Activated CD4-positive, alpha-beta memory T cell treated with anti-CD3 and anti-CD28 coated beads for 36 hours (primary cell): ENCODE measurements around the gene HS3ST4. TPM values are rescaled to one million over a fixed set of nuclear protein-coding genes. Genes with fewer than 3 reads are reported as not detected.

Experiments
- CTCF ChIA-PET: fragments of 350-600 bp; sonication (Branson Sonifier 250); formaldehyde crosslinking; loops from one replicate; lab custom pipeline; 2021; ENCODE audit warnings: antibody characterized with exemption, inconsistent platforms; lab: Charles Lee
- POLR2A ChIA-PET: fragments of 350-600 bp; sonication (Branson Sonifier 250); formaldehyde crosslinking; loops from one replicate; lab custom pipeline; 2021; ENCODE audit warnings: antibody characterized with exemption; lab: Charles Lee
- DNase-seq: peaks from one replicate; pipeline ENCODE4 v3.0.0-alpha.2; 2020
- H3K27ac Mint-ChIP-seq: one replicate; pipeline ENCODE4 v1.8.0; 2021; ENCODE audit warnings: mixed read lengths
- H3K27me3 Mint-ChIP-seq: one replicate; pipeline ENCODE4 v1.8.0; 2021; ENCODE audit warnings: mixed read lengths
- H3K36me3 Mint-ChIP-seq: one replicate; pipeline ENCODE4 v1.8.0; 2021; ENCODE audit warnings: mixed read lengths
- H3K4me1 Mint-ChIP-seq: one replicate; pipeline ENCODE4 v1.8.0; 2021; ENCODE audit warnings: low read depth, mixed read lengths
- H3K4me3 Mint-ChIP-seq: one replicate; pipeline ENCODE4 v1.8.0; 2021; ENCODE audit warnings: mild to moderate bottlenecking, mixed read lengths
- H3K9me3 Mint-ChIP-seq: one replicate; pipeline ENCODE4 v1.8.0; 2021; ENCODE audit warnings: mixed read lengths
- intact Hi-C: fragments of 100-400 bp; cut with micrococcal nuclease; formaldehyde crosslinking; loops from one replicate; pipeline ENCODE4 v1.15.1; 2023
- total RNA-seq, 2 experiments: library from RNA; stranded (reverse); gene quantifications; one replicate each; pipeline ENCODE4 v1.2.3, GENCODE V29; 2021

The HS3ST4 gene
- total RNA-seq, 2 experiments from 2014 or later, result not detected

GRCh38 chr16:25922438-25922837 is 230.7 kb downstream of the HS3ST4 start:
- H3K9me3 Mint-ChIP-seq, result no peaks in the 10 kb centered on the region
- POLR2A ChIA-PET, result no interaction called here
- intact Hi-C loops, result no loop called here
- no peak overlapping the region for H3K4me3 Mint-ChIP-seq
- no peak overlapping the region for H3K27ac Mint-ChIP-seq
- CTCF ChIA-PET, result no interaction called here
- H3K36me3 Mint-ChIP-seq, result no peaks in the 10 kb centered on the region
- H3K4me1 Mint-ChIP-seq, result no peaks in the 10 kb centered on the region
- peaks cover 6% of the 10 kb centered on the region for H3K27me3 Mint-ChIP-seq
- no peak for DNase-seq

DNA sequence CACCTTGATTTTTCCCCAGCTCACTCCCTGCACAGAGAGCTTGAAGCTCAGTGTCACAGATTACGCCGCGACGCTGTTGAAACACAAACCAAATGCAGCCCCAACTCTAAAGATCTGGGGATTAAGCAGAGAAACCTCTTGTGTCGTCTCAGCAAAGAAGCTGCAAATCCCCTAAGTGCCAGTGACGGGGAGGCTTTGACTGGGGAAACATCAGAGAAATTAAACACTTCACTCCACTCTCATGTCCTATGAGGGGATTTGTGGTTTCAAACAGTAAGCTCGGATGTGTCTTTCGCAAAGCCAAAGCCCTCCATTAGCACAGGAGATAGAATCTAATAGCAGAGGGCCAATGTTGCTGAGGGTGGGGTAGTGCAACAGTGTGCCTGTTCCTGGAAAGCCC is 233.7 kb downstream of the HS3ST4 start:
- Mint-ChIP-seq H3K36me3 (no peaks in the 10 kb centered on the region), H3K4me1 (no peaks in the 10 kb centered on the region), H3K27ac (no peak overlapping the region), H3K9me3 (peaks cover 6% of the 10 kb centered on the region), H3K4me3 (no peak overlapping the region), H3K27me3 (peaks cover 8% of the 10 kb centered on the region)
- CTCF ChIA-PET, result no interaction called here
- POLR2A ChIA-PET, result no interaction called here
- intact Hi-C loops, result no loop called here
- DNase-seq, result no peak

DNA sequence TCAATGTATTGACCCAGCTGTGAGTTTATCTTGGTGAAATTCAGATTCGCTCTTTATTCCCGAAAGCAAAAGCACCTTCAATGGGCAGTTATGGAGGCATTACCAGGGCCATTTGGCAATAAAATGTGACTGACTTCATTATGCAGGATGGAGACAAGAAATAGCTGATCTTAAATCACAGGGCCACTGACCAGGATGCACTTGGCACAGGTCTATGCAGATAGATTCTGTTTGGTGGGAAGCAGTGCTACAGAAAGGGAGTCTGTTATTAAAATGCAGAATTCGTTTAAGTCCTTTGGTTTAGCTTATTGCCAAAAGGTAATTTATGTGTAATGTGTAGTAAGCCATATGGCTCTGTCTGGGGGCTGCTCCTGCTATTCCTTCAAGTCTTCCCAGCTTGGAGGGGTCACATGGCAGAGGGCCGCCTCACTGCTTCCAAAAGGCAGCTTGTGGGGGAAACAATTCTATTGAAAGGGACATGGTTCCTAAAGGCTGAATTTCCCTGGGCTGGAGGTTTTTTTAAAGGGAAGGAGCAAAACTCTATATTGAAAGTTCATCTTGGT is 239.8 kb downstream of the HS3ST4 start:
- POLR2A ChIA-PET, result no interaction called here
- CTCF ChIA-PET, result no interaction called here

DNA sequence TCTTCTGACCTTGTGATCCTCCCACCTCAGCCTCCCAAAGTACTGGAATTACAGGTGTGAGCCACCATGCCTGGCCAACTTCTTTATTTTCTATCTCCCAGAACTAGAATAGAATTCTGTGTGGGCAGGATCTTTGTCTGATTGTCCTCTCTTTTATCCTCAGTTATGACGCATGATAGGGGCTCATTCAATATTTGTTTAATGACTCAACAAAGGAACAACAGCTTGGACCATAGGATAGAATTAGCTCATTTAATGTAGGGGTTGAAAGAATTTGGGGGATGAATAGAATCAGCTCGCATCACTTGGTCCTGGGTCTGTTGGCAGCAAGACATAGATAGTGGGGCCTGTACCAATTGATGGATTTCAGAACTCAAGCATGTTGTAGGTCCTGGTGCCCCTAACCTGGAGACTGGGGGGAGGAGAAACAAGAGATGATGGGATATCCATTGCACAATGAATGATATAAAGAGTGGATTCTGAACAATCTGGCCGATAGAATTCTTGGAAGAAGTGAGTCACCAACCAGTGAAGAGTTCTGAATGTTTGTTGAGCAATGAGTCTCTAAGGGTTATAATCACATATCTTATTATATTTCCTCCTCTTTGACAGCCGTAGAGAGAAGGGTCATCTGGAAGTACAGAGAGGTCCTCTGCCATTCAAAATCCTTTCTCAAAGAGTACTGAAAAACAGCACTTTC is 250.2 kb downstream of the HS3ST4 start:
- Mint-ChIP-seq H3K4me3 (no peak overlapping the region), H3K27me3 (no peaks in the 10 kb centered on the region), H3K36me3 (no peaks in the 10 kb centered on the region), H3K4me1 (no peaks in the 10 kb centered on the region), H3K9me3 (no peaks in the 10 kb centered on the region), H3K27ac (no peak overlapping the region)
- DNase-seq, result no peak
- intact Hi-C loops, result no loop called here
- CTCF ChIA-PET, result no interaction called here
- POLR2A ChIA-PET, result no interaction called here

More for the DNA sequence above, 239.8 kb downstream of the HS3ST4 start:
- no peaks in the 10 kb centered on the region for H3K4me1 Mint-ChIP-seq
- no peak overlapping the region for H3K4me3 Mint-ChIP-seq
- peaks cover 6% of the 10 kb centered on the region for H3K9me3 Mint-ChIP-seq
- no peak for DNase-seq
- intact Hi-C loops, result no loop called here
- H3K27me3 Mint-ChIP-seq, result peaks cover 1% of the 10 kb centered on the region
- H3K36me3 Mint-ChIP-seq, result no peaks in the 10 kb centered on the region
- no peak overlapping the region for H3K27ac Mint-ChIP-seq

- Mint-ChIP-seq H3K36me3 (no peaks in the 10 kb centered on the region), H3K4me3 (no peak overlapping the region), H3K9me3 (no peaks in the 10 kb centered on the region), H3K27me3 (peaks cover 2% of the 10 kb centered on the region), H3K4me1 (no peaks in the 10 kb centered on the region), H3K27ac (no peak overlapping the region)
- no peak for DNase-seq
- CTCF ChIA-PET, result no interaction called here
- intact Hi-C loops, result no loop called here
- POLR2A ChIA-PET, result no interaction called here
Observed at GRCh38 chr16:25950586-25951281, 259.0 kb downstream of the HS3ST4 start.

DNA sequence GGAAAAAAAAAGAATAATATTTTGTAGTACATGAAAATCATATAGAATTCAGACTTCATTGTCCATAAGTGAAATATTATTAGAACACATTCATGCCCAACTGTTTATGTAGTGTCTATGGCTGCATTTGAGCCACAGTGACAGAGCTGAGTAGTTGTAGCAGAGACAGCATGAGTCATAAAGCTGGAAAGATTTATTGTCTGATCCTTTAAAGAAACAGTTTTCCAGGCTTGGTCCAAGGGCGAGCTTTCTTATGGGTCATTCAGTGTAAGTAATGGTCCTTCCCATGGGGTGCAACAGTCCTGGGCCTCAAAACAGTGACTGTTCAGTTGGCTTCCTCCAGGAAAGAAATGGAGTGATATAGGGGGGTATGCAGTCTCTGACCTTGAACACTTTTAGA is 260.2 kb downstream of the HS3ST4 start:
- no peak overlapping the region for H3K4me3 Mint-ChIP-seq
- no peaks in the 10 kb centered on the region for H3K9me3 Mint-ChIP-seq
- ChIA-PET CTCF (no interaction called here), POLR2A (no interaction called here)
- no peaks in the 10 kb centered on the region for H3K4me1 Mint-ChIP-seq
- no peaks in the 10 kb centered on the region for H3K36me3 Mint-ChIP-seq
- DNase-seq, result no peak
- H3K27ac Mint-ChIP-seq, result no peak overlapping the region
- peaks cover 4% of the 10 kb centered on the region for H3K27me3 Mint-ChIP-seq
- intact Hi-C loops, result no loop called here

DNA sequence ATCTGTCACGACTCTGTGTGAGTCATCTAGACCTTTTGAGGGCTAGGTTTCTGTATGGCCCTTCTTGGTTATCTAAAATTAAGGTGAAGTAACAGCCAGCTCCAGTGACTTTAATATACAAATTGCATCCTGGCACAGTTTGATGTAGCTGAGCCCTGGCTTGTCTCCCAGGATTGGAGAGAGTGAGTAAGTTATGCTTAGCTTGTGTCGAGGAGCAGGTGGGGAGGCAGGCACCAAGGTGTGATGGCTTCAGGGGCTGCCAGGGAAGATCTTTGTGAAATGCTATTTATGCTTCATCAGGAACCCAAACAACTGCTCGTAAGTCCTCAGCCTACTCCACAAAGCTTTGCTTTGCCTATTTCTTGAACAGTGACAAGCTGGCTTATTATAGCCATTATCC is 261.2 kb downstream of the HS3ST4 start:
- intact Hi-C loops, result no loop called here
- peaks cover 4% of the 10 kb centered on the region for H3K27me3 Mint-ChIP-seq
- CTCF ChIA-PET, result no interaction called here

GRCh38 chr16:25957707-25958106 is 265.9 kb downstream of the HS3ST4 start:
- H3K4me1 Mint-ChIP-seq, result no peaks in the 10 kb centered on the region
- intact Hi-C loops, result no loop called here
- peaks cover 7% of the 10 kb centered on the region for H3K27me3 Mint-ChIP-seq
- no peak overlapping the region for H3K4me3 Mint-ChIP-seq
- DNase-seq, result no peak
- no peak overlapping the region for H3K27ac Mint-ChIP-seq
- H3K9me3 Mint-ChIP-seq, result no peaks in the 10 kb centered on the region
- ChIA-PET CTCF (no interaction called here), POLR2A (no interaction called here)
- H3K36me3 Mint-ChIP-seq, result no peaks in the 10 kb centered on the region

More for the DNA sequence above, 261.2 kb downstream of the HS3ST4 start:
- Mint-ChIP-seq H3K9me3 (no peaks in the 10 kb centered on the region), H3K27ac (no peak overlapping the region), H3K4me3 (no peak overlapping the region), H3K4me1 (no peaks in the 10 kb centered on the region), H3K36me3 (no peaks in the 10 kb centered on the region)
- POLR2A ChIA-PET, result no interaction called here
- no peak for DNase-seq

DNA sequence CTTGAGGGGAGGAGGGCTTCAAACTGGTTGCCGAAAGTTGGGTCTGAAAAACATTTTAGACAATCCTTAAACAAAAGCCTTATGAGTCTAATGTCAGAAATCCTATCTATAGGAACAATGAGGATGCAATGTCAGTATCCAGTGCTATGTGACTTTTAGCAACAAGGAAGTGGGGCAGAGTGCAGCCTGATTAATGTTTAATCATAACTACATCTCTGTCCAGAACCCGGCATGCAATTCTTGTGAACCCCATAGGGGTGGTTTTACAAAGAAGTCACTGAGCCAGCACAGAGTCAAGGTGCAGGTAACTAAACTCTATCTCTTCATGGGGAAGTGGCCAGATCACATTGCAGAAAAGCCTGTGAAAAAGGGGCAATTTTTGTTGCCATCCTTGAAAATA is 267.5 kb downstream of the HS3ST4 start:
- intact Hi-C loops, result no loop called here
- H3K4me3 Mint-ChIP-seq, result no peak overlapping the region
- H3K27ac Mint-ChIP-seq, result no peak overlapping the region

GRCh38 chr16:25966172-25967097 is 274.7 kb downstream of the HS3ST4 start:
- Mint-ChIP-seq H3K4me3 (no peak overlapping the region), H3K27ac (peak overlapping the region; percentile 71), H3K27me3 (no peaks in the 10 kb centered on the region), H3K9me3 (no peaks in the 10 kb centered on the region), H3K36me3 (no peaks in the 10 kb centered on the region), H3K4me1 (peaks cover 11% of the 10 kb centered on the region)
- intact Hi-C loops, result no loop called here
- POLR2A ChIA-PET, result no interaction called here
- CTCF ChIA-PET, result no interaction called here
- DNase-seq, result peak; percentile 55

More for the DNA sequence above, 267.5 kb downstream of the HS3ST4 start:
- DNase-seq, result no peak
- peaks cover 5% of the 10 kb centered on the region for H3K27me3 Mint-ChIP-seq
- H3K36me3 Mint-ChIP-seq, result no peaks in the 10 kb centered on the region
- no peaks in the 10 kb centered on the region for H3K4me1 Mint-ChIP-seq
- CTCF ChIA-PET, result no interaction called here
- no peaks in the 10 kb centered on the region for H3K9me3 Mint-ChIP-seq
- POLR2A ChIA-PET, result no interaction called here

GRCh38 chr16:25977121-25977520 is 285.4 kb downstream of the HS3ST4 start:
- Mint-ChIP-seq H3K4me1 (no peaks in the 10 kb centered on the region), H3K27ac (no peak overlapping the region), H3K36me3 (no peaks in the 10 kb centered on the region), H3K9me3 (no peaks in the 10 kb centered on the region), H3K27me3 (peaks cover 1% of the 10 kb centered on the region), H3K4me3 (no peak overlapping the region)
- intact Hi-C loops, result no loop called here
- DNase-seq, result no peak
- ChIA-PET CTCF (no interaction called here), POLR2A (no interaction called here)

DNA sequence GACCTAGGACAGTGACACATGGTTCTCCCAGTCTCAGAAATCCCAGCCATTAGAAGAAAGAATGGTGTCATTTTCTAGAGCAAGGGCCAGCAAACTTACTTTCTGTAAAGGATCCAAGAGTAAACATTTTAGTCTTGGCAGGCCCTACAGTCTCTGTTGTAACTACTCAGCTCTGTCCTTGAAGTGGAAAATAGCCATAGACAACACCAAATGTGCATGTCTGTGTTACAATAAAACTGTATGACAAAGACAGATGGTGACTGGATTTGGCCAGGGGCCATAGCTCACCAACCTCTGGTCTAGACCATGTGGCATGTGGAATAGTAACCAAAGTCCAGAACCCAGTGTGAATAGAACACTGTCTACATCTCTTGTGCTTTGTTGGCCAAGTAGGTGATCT is 286.5 kb downstream of the HS3ST4 start:
- H3K27me3 Mint-ChIP-seq, result peaks cover 1% of the 10 kb centered on the region
- DNase-seq, result no peak
- H3K27ac Mint-ChIP-seq, result no peak overlapping the region
- H3K9me3 Mint-ChIP-seq, result no peaks in the 10 kb centered on the region
- no peak overlapping the region for H3K4me3 Mint-ChIP-seq
- ChIA-PET CTCF (no interaction called here), POLR2A (no interaction called here)
- intact Hi-C loops, result no loop called here
- no peaks in the 10 kb centered on the region for H3K36me3 Mint-ChIP-seq
- no peaks in the 10 kb centered on the region for H3K4me1 Mint-ChIP-seq
